DMS 273 (cell line): ENCODE measurements around the gene ACTR1B.
"Not testable (repeated sequence)": the region's sequence is repeated elsewhere in the genome, so short reads cannot be mapped to it uniquely, and the experiment has no call there.

ENCODE experiments used
- DNase-seq: peaks from one replicate; lab custom pipeline; 2025; ENCODE audit not compliant: unreplicated experiment; lab: John Stamatoyannopoulos, UW

The ACTR1B gene

GRCh38 chr2:97618939-97619827 is 44.7 kb downstream of the ACTR1B start:
- DNase-seq = not testable (repeated sequence)

- DNase-seq = no peak
Observed at GRCh38 chr2:97617911-97618310, 45.9 kb downstream of the ACTR1B start.

- not testable (repeated sequence) for DNase-seq
Observed at GRCh38 chr2:97615746-97616145, 48.1 kb downstream of the ACTR1B start.

- DNase-seq = not testable (repeated sequence)
Observed at GRCh38 chr2:97611895-97612294, 51.9 kb downstream of the ACTR1B start.

GRCh38 chr2:97608745-97609144 is 55.1 kb downstream of the ACTR1B start:
- DNase-seq = not testable (repeated sequence)
